NCI-H1930 (cell line): ENCODE data around the gene CDS1.
"Not testable (repeated sequence)": the region's sequence is repeated elsewhere in the genome, so short reads cannot be mapped to it uniquely, and the experiment has no call there.

ENCODE experiments used
- DNase-seq, 2 experiments: peaks; one replicate each; lab custom pipeline; 2025; lab: John Stamatoyannopoulos, UW

Gene CDS1

GRCh38 chr4:84611531-84611930 is 28.6 kb downstream of the CDS1 start:
- DNase-seq = no peak

- no peak for DNase-seq
These were observed 32.0 kb downstream of the CDS1 start for GRCh38 chr4:84614891-84615290.

- DNase-seq = no peak
These were observed 32.4 kb downstream of the CDS1 start for GRCh38 chr4:84615355-84615754.

GRCh38 chr4:84622959-84623358 is 40.0 kb downstream of the CDS1 start:
- DNase-seq = no peak

GRCh38 chr4:84623661-84624060 is 40.7 kb downstream of the CDS1 start:
- DNase-seq = no peak

GRCh38 chr4:84626673-84627072 is 43.7 kb downstream of the CDS1 start:
- no peak for DNase-seq

GRCh38 chr4:84631573-84631972 is 48.6 kb downstream of the CDS1 start:
- DNase-seq = no peak

GRCh38 chr4:84632092-84632491 is 49.2 kb downstream of the CDS1 start:
- DNase-seq = no peak

GRCh38 chr4:84634961-84635360 is 52.0 kb downstream of the CDS1 start:
- no peak for DNase-seq

GRCh38 chr4:84638092-84638491 is 55.2 kb downstream of the CDS1 start:
- no peak for DNase-seq

- DNase-seq = no peak
These were observed 56.2 kb downstream of the CDS1 start for GRCh38 chr4:84639145-84639544.

GRCh38 chr4:84644087-84644486 is 61.2 kb downstream of the CDS1 start:
- no peak for DNase-seq

GRCh38 chr4:84647312-84647884 is 64.5 kb downstream of the CDS1 start:
- no peak for DNase-seq

GRCh38 chr4:84648178-84648577 is 65.3 kb downstream of the CDS1 start:
- DNase-seq = no peak

GRCh38 chr4:84648863-84649647 is 66.1 kb downstream of the CDS1 start:
- no peak for DNase-seq

- no peak for DNase-seq
These were observed 68.6 kb downstream of the CDS1 start for GRCh38 chr4:84651499-84651898.

- no peak for DNase-seq
These were observed 69.6 kb downstream of the CDS1 start for GRCh38 chr4:84652478-84652877.

- DNase-seq = no peak
These were observed 77.7 kb downstream of the CDS1 start for GRCh38 chr4:84660606-84661005.

- no peak for DNase-seq
These were observed 78.4 kb downstream of the CDS1 start for GRCh38 chr4:84661191-84661939.

GRCh38 chr4:84664767-84665166 is 81.8 kb downstream of the CDS1 start:
- not testable (repeated sequence) for DNase-seq

- no peak for DNase-seq
These were observed 83.5 kb downstream of the CDS1 start for GRCh38 chr4:84666439-84666838.

- DNase-seq = no peak
These were observed 86.3 kb downstream of the CDS1 start for GRCh38 chr4:84669201-84669600.

- DNase-seq = no peak
These were observed 89.2 kb downstream of the CDS1 start for GRCh38 chr4:84672177-84672576.
